Activated CD8-positive, alpha-beta memory T cell treated with anti-CD3 and anti-CD28 coated beads for 1 hour (primary cell): ENCODE measurements around the gene DPM2.
A peak's percentile ranks its signal among the peaks of the same experiment; 100 is the strongest.

Source experiments
- DNase-seq, 2 donors: peaks; one replicate each; pipeline ENCODE4 v3.0.0-alpha.2; 2020; ENCODE audit warnings: low read depth in 1 of 2; ENCODE audit errors: extremely low read depth in 1 of 2

Gene DPM2

GRCh38 chr9:127921557-127922120, 16.0 kb downstream of the DPM2 start:
- DNase-seq, result peak in 1 of 2 donors; percentile 70

- DNase-seq, result no peak
These were observed 16.9 kb downstream of the DPM2 start for GRCh38 chr9:127920794-127921193.

- DNase-seq, result no peak
These were observed 18.3 kb downstream of the DPM2 start for GRCh38 chr9:127919253-127919815.

- DNase-seq, result no peak
These were observed 19.2 kb downstream of the DPM2 start for GRCh38 chr9:127918183-127919107.

- DNase-seq, result no peak
These were observed 20.1 kb downstream of the DPM2 start for GRCh38 chr9:127917603-127918002.

- DNase-seq, result peak; percentile 82 to 95
These were observed 20.7 kb downstream of the DPM2 start, which contains the start of gene ST6GALNAC4 for GRCh38 chr9:127916720-127917581. Gene ST6GALNAC4, minus strand, starts transcription at chr9:127917041. Its CDS starts 622 bp downstream, at chr9:127916419.

- DNase-seq, result no peak
These were observed 21.6 kb downstream of the DPM2 start for GRCh38 chr9:127915801-127916719.

- DNase-seq, result no peak
These were observed 22.3 kb downstream of the DPM2 start for GRCh38 chr9:127915325-127915752.

- DNase-seq, result no peak
These were observed 24.0 kb downstream of the DPM2 start for GRCh38 chr9:127913682-127914081.

- no peak for DNase-seq
These were observed 24.8 kb downstream of the DPM2 start for GRCh38 chr9:127912882-127913281.

GRCh38 chr9:127912296-127912695, 25.4 kb downstream of the DPM2 start:
- DNase-seq, result no peak

- DNase-seq, result no peak
These were observed 26.9 kb downstream of the DPM2 start for GRCh38 chr9:127910613-127911205.

GRCh38 chr9:127909839-127910273, 27.8 kb downstream of the DPM2 start:
- no peak for DNase-seq

GRCh38 chr9:127908660-127908926, 29.1 kb downstream of the DPM2 start:
- no peak for DNase-seq

- DNase-seq, result no peak
These were observed 29.6 kb downstream of the DPM2 start for GRCh38 chr9:127907867-127908659.

- peak in 1 of 2 donors; percentile 44 for DNase-seq
These were observed 31.9 kb downstream of the DPM2 start for GRCh38 chr9:127905788-127906191.

GRCh38 chr9:127905004-127905728, 32.5 kb downstream of the DPM2 start:
- peak in 1 of 2 donors; percentile 56 for DNase-seq

GRCh38 chr9:127904561-127905003, 33.1 kb downstream of the DPM2 start:
- DNase-seq, result no peak
